Nephron (organoid): ENCODE results near the gene CA12.

Experiments used
- H3K27ac Mint-ChIP-seq, 3 experiments: 2 replicates each; pipeline ENCODE4 v1.8.0; 2020; ENCODE audit warnings: mixed read lengths in 3 of 3, mild to moderate bottlenecking in 2 of 3, moderate library complexity in 1 of 3
- H3K27me3 Mint-ChIP-seq: 2 replicates; pipeline ENCODE4 v1.8.0; 2021; ENCODE audit warnings: low read depth, mild to moderate bottlenecking, moderate library complexity, mixed read lengths
- H3K36me3 Mint-ChIP-seq: 2 replicates; pipeline ENCODE4 v1.8.0; 2020; ENCODE audit warnings: low read depth, mixed read lengths
- H3K4me1 Mint-ChIP-seq: 2 replicates; pipeline ENCODE4 v1.8.0; 2020; ENCODE audit warnings: mixed read lengths
- H3K4me3 Mint-ChIP-seq, 3 experiments: 2 replicates each; pipeline ENCODE4 v1.8.0; 2020; ENCODE audit warnings: mild to moderate bottlenecking in 3 of 3, mixed read lengths in 3 of 3, moderate library complexity in 2 of 3
- H3K9me3 Mint-ChIP-seq: 2 replicates; pipeline ENCODE4 v1.8.0; 2020; ENCODE audit warnings: mixed read lengths
- TF ChIP-seq, protein P1 (sequence below), 3 experiments: fragments of 200-600 bp; sonication (generic); IDR thresholded peaks; one replicate each; pipeline ENCODE4 v1.5.0; 2021; ENCODE audit warnings: antibody characterized with exemption in 3 of 3; ENCODE audit not compliant: unreplicated experiment in 3 of 3

Gene CA12

DNA sequence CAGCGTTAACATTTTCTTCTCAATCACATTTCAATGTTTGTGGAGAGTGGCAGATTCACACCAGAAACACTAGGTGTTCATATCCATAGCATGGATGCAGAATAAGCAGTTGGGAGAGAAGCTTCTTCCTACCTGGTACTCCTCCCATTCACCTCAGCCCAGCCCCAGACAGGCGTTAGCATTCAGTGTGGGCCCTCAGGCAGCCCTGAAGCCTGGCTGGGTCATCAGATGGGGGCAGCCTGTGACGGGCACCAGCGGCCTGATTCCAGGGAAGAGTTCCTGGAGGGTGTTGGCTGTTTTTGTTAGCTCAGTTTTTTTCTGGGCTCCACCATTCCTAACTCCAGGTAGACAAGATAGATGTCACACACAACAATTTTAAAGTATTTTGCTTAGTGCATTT is 73.2 kb downstream of the CA12 start:
- Mint-ChIP-seq H3K9me3 (no peaks in the 10 kb centered on the region), H3K4me3 (no peak overlapping the region), H3K27ac (no peak overlapping the region), H3K36me3 (peaks cover 4% of the 10 kb centered on the region), H3K4me1 (no peaks in the 10 kb centered on the region), H3K27me3 (no peaks in the 10 kb centered on the region)
- TF ChIP-seq, protein P1, sequence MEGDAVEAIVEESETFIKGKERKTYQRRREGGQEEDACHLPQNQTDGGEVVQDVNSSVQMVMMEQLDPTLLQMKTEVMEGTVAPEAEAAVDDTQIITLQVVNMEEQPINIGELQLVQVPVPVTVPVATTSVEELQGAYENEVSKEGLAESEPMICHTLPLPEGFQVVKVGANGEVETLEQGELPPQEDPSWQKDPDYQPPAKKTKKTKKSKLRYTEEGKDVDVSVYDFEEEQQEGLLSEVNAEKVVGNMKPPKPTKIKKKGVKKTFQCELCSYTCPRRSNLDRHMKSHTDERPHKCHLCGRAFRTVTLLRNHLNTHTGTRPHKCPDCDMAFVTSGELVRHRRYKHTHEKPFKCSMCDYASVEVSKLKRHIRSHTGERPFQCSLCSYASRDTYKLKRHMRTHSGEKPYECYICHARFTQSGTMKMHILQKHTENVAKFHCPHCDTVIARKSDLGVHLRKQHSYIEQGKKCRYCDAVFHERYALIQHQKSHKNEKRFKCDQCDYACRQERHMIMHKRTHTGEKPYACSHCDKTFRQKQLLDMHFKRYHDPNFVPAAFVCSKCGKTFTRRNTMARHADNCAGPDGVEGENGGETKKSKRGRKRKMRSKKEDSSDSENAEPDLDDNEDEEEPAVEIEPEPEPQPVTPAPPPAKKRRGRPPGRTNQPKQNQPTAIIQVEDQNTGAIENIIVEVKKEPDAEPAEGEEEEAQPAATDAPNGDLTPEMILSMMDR (IDR thresholded peaks at IDR 0.05; ENCODE audit: unreplicated experiment in 3 of 3), result no peak

DNA sequence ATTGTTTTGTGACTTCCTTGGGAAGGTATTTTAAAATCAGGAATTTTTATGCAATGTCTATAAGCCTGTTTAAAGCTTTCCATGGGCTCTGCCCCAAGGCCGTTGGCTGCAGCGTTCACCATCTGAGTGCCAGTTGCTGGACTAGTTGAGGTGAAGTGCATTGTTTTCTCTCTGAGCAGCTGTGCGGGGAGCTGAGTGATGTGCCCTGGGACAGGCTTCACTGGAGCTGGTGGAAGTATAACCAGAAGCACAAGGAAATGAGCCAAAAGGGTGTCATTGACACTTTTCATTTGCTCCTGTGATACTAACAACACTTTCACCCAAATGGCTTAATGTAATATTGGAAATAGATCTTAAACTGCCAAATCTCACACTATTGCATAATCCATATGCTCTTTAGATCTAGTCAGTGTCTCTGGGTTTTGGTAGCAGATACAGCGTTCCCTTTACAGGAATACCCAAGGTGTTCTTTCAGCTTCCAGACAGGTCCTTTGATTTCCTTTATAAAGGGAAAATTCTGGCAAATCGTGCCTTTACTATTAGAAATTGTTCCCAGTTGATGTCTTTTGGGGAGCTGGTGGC is 75.1 kb downstream of the CA12 start:
- peaks cover 13% of the 10 kb centered on the region for H3K36me3 Mint-ChIP-seq
- peak overlapping the region; percentile 8 to 42 (median 28) for H3K27ac Mint-ChIP-seq
- H3K4me1 Mint-ChIP-seq, result no peaks in the 10 kb centered on the region
- H3K4me3 Mint-ChIP-seq, result no peak overlapping the region
- TF ChIP-seq, protein P1 (IDR thresholded peaks at IDR 0.05; ENCODE audit: unreplicated experiment in 3 of 3), result no peak
- H3K9me3 Mint-ChIP-seq, result no peaks in the 10 kb centered on the region
- no peaks in the 10 kb centered on the region for H3K27me3 Mint-ChIP-seq

DNA sequence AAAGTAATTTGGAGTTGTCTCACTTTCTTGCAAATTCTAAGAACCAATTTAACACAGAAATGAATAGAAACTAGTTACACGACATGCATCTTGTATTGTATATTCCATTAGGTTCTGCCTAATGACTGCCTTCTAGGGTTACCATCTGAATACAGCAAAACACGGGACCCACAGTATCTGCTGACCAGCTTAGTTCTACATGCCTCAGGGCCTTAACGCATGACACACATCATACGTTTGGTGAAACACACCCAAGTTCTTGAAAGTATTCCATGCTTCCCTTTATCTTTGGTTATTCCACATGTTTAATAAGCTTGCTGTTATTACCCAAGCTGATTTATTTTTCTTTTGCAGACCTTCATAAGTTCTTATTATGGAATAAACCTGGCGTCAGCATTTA is 76.4 kb downstream of the CA12 start:
- H3K36me3 Mint-ChIP-seq, result peaks cover 17% of the 10 kb centered on the region
- TF ChIP-seq, protein P1 (IDR thresholded peaks at IDR 0.05; ENCODE audit: unreplicated experiment in 3 of 3), result no peak
- H3K27me3 Mint-ChIP-seq, result no peaks in the 10 kb centered on the region
- no peak overlapping the region for H3K4me3 Mint-ChIP-seq
- H3K9me3 Mint-ChIP-seq, result no peaks in the 10 kb centered on the region
- H3K4me1 Mint-ChIP-seq, result peaks cover 5% of the 10 kb centered on the region
- no peak overlapping the region for H3K27ac Mint-ChIP-seq

DNA sequence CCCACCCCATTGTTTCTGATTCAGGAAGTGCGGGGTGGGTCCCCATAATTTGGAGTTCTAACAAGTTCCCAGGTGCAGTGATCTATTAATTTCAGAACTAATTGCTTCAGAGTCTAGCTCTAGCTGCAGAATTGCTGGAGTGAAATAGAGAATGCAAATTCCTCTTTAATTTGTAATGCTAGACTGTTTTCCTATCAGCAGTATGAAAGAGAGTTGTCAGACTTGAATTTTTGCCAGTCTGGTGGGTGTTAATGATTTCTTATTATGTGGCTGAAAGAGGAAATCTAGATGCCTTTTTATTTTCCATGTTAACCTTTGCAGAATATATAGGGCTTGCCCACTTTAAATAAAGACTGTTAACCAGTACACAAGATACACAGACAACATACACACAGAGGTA is 80.6 kb downstream of the CA12 start:
- TF ChIP-seq, protein P1 (IDR thresholded peaks at IDR 0.05; ENCODE audit: unreplicated experiment in 3 of 3), result no peak
- Mint-ChIP-seq H3K9me3 (no peaks in the 10 kb centered on the region), H3K27me3 (no peaks in the 10 kb centered on the region), H3K4me1 (peaks cover 9% of the 10 kb centered on the region), H3K4me3 (no peak overlapping the region), H3K36me3 (peaks cover 33% of the 10 kb centered on the region), H3K27ac (peak overlapping the region; percentile 61 to 90 (median 85))

DNA sequence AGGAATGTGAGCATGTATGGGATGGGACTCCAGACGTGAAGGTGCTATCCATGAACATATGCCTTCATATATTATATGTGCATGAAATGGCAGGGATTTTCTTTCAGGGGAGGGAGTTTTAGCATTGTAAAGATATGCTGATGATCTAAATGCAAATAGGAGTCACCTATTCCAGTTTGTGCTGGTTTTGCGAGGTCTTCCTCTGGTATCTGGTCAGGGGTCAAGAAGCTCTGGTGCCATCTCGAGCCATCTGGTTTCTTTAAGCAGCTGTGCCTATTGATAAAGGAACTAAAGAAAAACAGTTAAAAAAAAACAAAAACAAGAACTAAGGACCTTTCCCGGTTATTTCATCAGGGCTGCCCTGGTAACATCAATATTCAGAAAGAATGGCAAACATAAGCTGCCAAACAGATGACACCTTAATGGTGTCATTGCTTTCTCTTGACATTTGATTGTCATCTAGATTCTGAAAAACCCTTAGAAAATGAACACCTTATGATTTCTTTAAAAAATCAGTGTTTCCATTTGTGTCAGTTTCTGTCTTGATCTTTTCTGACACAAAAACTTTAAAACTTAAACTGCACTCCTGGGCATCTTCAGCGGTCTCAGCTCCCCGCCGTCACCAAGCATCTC is 81.6 kb downstream of the CA12 start:
- Mint-ChIP-seq H3K9me3 (no peaks in the 10 kb centered on the region), H3K4me3 (no peak overlapping the region), H3K27me3 (no peaks in the 10 kb centered on the region), H3K27ac (peak overlapping the region in 1 of 3 experiments; percentile 90), H3K36me3 (peaks cover 38% of the 10 kb centered on the region), H3K4me1 (peaks cover 9% of the 10 kb centered on the region)
- TF ChIP-seq, protein P1 (IDR thresholded peaks at IDR 0.05; ENCODE audit: unreplicated experiment in 3 of 3), result no peak

DNA sequence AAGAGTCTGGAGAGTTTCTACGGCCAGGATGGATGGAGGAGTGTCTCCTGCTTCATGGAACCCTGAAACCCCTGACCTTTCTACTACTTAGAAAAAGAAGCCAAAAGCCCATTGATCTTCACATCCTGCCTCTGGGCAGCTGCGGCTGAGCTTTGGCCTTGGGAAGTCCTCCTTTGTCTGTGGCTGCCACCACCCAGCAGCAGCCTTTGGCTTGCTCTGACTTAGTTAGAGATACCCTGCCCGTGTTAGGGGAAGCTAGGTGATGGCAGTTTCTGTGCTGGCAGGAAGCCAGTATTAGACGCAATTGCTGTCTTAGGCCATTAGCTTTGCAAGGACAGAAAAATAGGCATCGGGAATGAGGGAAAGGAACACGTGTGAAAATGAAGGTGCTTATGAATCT is 85.5 kb downstream of the CA12 start:
- Mint-ChIP-seq H3K9me3 (no peaks in the 10 kb centered on the region), H3K4me1 (peaks cover 9% of the 10 kb centered on the region), H3K36me3 (peaks cover 37% of the 10 kb centered on the region), H3K27me3 (no peaks in the 10 kb centered on the region), H3K27ac (peak overlapping the region in 1 of 3 experiments; percentile 56), H3K4me3 (no peak overlapping the region)
- TF ChIP-seq, protein P1 (IDR thresholded peaks at IDR 0.05; ENCODE audit: unreplicated experiment in 3 of 3), result no peak
